HepG2 (cell line): ENCODE measurements around the gene GRM7. TPM values are rescaled to one million over a fixed set of nuclear protein-coding genes. Genes with fewer than 3 reads are reported as not detected.

Source experiments
- ATAC-seq: fragments of 200-7000 bp; cut with Tn5 transposase; 3 replicates; pipeline ENCODE4 v1.9.1; 2020; ENCODE audit warnings: mild to moderate bottlenecking, moderate library complexity
- BruUV-seq: library from RNA; stranded (reverse); fragments of 400-500 nt; replicated peaks from 2 replicates; lab custom pipeline; 2021; lab: Mats Ljungman, UMichigan
- CTCF ChIA-PET: fragments of 300-600 bp; formaldehyde crosslinking; extraction: SDS; loops from one replicate; lab custom pipeline; 2021; ENCODE audit warnings: low total read pairs, inconsistent platforms, low intra/inter-chr PET ratio; lab: Yijun Ruan, JAX
- POLR2A ChIA-PET: fragments of 350-600 bp; sonication (Branson Sonifier 250); formaldehyde crosslinking; loops from one replicate; lab custom pipeline; 2020; ENCODE audit warnings: antibody characterized with exemption, inconsistent platforms; lab: Yijun Ruan, JAX
- DNase-seq: peaks from one replicate; pipeline ENCODE4 v3.0.0-alpha.2; 2015; ENCODE audit warnings: low spot score
- FAIRE-seq: peaks from 3 replicates; lab custom pipeline; 2011; peaks lifted over from hg19 to GRCh38; lab: Jason Lieb, UNC
- H2AFZ ChIP-seq: one replicate; pipeline ENCODE4 v1.6.1; 2011; ENCODE audit warnings: low read length, inconsistent platforms
- H3K27ac ChIP-seq: fragments of 300-600 bp; 3 replicates; pipeline ENCODE4 v1.8.0; 2011; ENCODE audit warnings: mixed run types, mild to moderate bottlenecking, mixed read lengths, low read length, inconsistent platforms; ENCODE audit not compliant: insufficient read depth; ENCODE audit errors: extremely low read length
- H3K27me3 ChIP-seq, 2 experiments: fragments of 200-600 bp in 1 of 2; 2 replicates in 1 of 2; 3 replicates in 1 of 2; pipeline versions ENCODE4 v1.6.0 to v1.8.0; 2011; ENCODE audit warnings: low read length in 2 of 2, mild to moderate bottlenecking in 2 of 2, moderate library complexity in 2 of 2, inconsistent platforms in 1 of 2; ENCODE audit not compliant: insufficient read depth in 2 of 2, control insufficient read depth in 1 of 2
- H3K36me3 ChIP-seq, 2 experiments: fragments of 200-600 bp in 1 of 2; replicated peaks in 1 of 2; 2 replicates in 1 of 2; 3 replicates in 1 of 2; pipeline versions ENCODE4 v1.5.1 to v1.8.0; 2011; ENCODE audit warnings: low read length in 2 of 2, inconsistent platforms in 1 of 2; ENCODE audit not compliant: insufficient read depth in 2 of 2, control insufficient read depth in 1 of 2
- H3K4me1 ChIP-seq: 2 replicates; pipeline ENCODE4 v1.5.1; 2012; ENCODE audit warnings: low read length, inconsistent platforms; ENCODE audit not compliant: insufficient read depth
- H3K4me2 ChIP-seq: 2 replicates; pipeline ENCODE4 v1.6.0; 2011; ENCODE audit warnings: low read depth, low read length, inconsistent platforms
- H3K4me3 ChIP-seq, 3 experiments: fragments of 200-600 bp in 1 of 3; sonication (generic), shearing (Covaris generic) in 1 of 3; replicated peaks in 1 of 3; 2 replicates each; pipeline ENCODE4 v1.5.1; 2011 to 2016; ENCODE audit warnings: low read length in 3 of 3, inconsistent platforms in 2 of 3, low read depth in 2 of 3, mild to moderate bottlenecking in 2 of 3, control low read depth in 1 of 3, mixed read lengths in 1 of 3; ENCODE audit not compliant: insufficient read depth in 1 of 3
- H3K79me2 ChIP-seq: one replicate; pipeline ENCODE4 v1.6.1; 2011; ENCODE audit warnings: low read length, inconsistent platforms; ENCODE audit not compliant: insufficient read depth
- H3K9ac ChIP-seq: 2 replicates; pipeline ENCODE4 v1.6.0; 2011; ENCODE audit warnings: mild to moderate bottlenecking, low read depth, low read length, inconsistent platforms; ENCODE audit not compliant: insufficient read depth
- H3K9me3 ChIP-seq: 2 replicates; pipeline ENCODE4 v1.5.1; 2012; ENCODE audit warnings: mild to moderate bottlenecking, low read length
- H4K20me1 ChIP-seq: 2 replicates; pipeline ENCODE4 v1.6.0; 2011; ENCODE audit warnings: inconsistent platforms, mild to moderate bottlenecking, low read length, moderate library complexity; ENCODE audit not compliant: insufficient read depth
- CENPX ChIP-seq: sonication (generic); formaldehyde crosslinking; IDR thresholded peaks from 2 replicates; pipeline ENCODE4 v1.9.0; 2021; ENCODE audit warnings: mild to moderate bottlenecking, missing genetic modification reagents, moderate library complexity
- HNRNPH1 ChIP-seq: fragments of 200-400 bp; formaldehyde crosslinking; optimal IDR thresholded peaks from 2 replicates; pipeline ENCODE3; 2017; ENCODE audit warnings: mild to moderate bottlenecking, low read depth, low read length
- NCOA5 ChIP-seq: sonication (generic); formaldehyde crosslinking; IDR thresholded peaks from 2 replicates; pipeline ENCODE4 v1.4.0; 2020; ENCODE audit warnings: missing genetic modification reagents
- NFKB2 ChIP-seq: sonication (generic); formaldehyde crosslinking; IDR thresholded peaks from 2 replicates; pipeline ENCODE4 v1.4.0; 2020; ENCODE audit warnings: missing genetic modification reagents, borderline replicate concordance
- PAF1 ChIP-seq: IDR thresholded peaks from 2 replicates; pipeline ENCODE4 v1.6.1; 2016; ENCODE audit warnings: missing genetic modification reagents, missing compliant biosample characterization
- PHF8 ChIP-seq: sonication (generic); formaldehyde crosslinking; IDR thresholded peaks from 2 replicates; pipeline ENCODE4 v1.5.0; 2020; ENCODE audit warnings: missing genetic modification reagents
- RBFOX2 ChIP-seq: fragments of 200-400 bp; formaldehyde crosslinking; IDR thresholded peaks from 2 replicates; pipeline ENCODE4 v1.6.1; 2017; ENCODE audit warnings: low read depth, mild to moderate bottlenecking, low read length
- ZC3H4 ChIP-seq: sonication (generic); formaldehyde crosslinking; IDR thresholded peaks from 2 replicates; pipeline ENCODE4 v1.4.0; 2020; ENCODE audit warnings: missing genetic modification reagents, borderline replicate concordance
- ZMAT3 ChIP-seq: sonication (generic); formaldehyde crosslinking; conservative IDR thresholded peaks from 2 replicates; pipeline ENCODE4 v1.7.0; 2021; ENCODE audit warnings: missing genetic modification reagents
- ZNF33A ChIP-seq: sonication (generic); formaldehyde crosslinking; IDR thresholded peaks from 2 replicates; pipeline ENCODE4 v1.5.1; 2020; ENCODE audit warnings: missing genetic modification reagents, mild to moderate bottlenecking, moderate library complexity, borderline replicate concordance
- ZNF354B ChIP-seq: sonication (generic); formaldehyde crosslinking; IDR thresholded peaks from 2 replicates; pipeline ENCODE4 v1.8.0; 2022; ENCODE audit warnings: mild to moderate bottlenecking, missing genetic modification reagents
- ZNF530 ChIP-seq: sonication (generic); formaldehyde crosslinking; IDR thresholded peaks from 2 replicates; pipeline ENCODE4 v1.5.0; 2020; ENCODE audit warnings: low read depth, mild to moderate bottlenecking, missing genetic modification reagents
- ZNF670 ChIP-seq: sonication (generic); formaldehyde crosslinking; IDR thresholded peaks from 2 replicates; pipeline ENCODE4 v1.8.0; 2022; ENCODE audit warnings: mild to moderate bottlenecking, missing genetic modification reagents, borderline replicate concordance
- ZNF703 ChIP-seq: sonication (generic); formaldehyde crosslinking; IDR thresholded peaks from 2 replicates; pipeline ENCODE4 v1.5.1; 2020; ENCODE audit warnings: missing genetic modification reagents, mild to moderate bottlenecking, moderate library complexity, borderline replicate concordance
- WGBS: methylation state at CpG from one replicate; pipeline ENCODE4 v1.1.6; 2017; ENCODE audit warnings: low lambda C conversion rate; 5-methylcytosine and 5-hydroxymethylcytosine counted together
- in situ Hi-C: cut with HindIII; loops from 2 replicates; pipeline ENCODE4 v1.10.0; 2017; ENCODE audit warnings: low pct_unique_long_range_greater_than_20kb; ENCODE audit not compliant: extremely low pct_ligation_motif_present
- intact Hi-C: fragments of 100-400 bp; cut with micrococcal nuclease; formaldehyde crosslinking; loops from one replicate; pipeline ENCODE4 v1.10.0; 2022; ENCODE audit not compliant: unreplicated experiment
- polyA plus RNA-seq, 8 experiments: library from polyadenylated mRNA; depleted of rRNA in 3 of 8; stranded (reverse) in 7 of 8; unstranded in 1 of 8; fragments of >200 nt; fragmentation: Illumina TruSeq in 4 of 8; extraction: Trizol in 4 of 8; gene quantifications; 2 replicates each; pipeline versions ENCODE4 v1.2.1 to v1.2.3, GENCODE V29; 2011 to 2016; ENCODE audit warnings: low read depth in 4 of 8, missing spikeins in 1 of 8, mixed read lengths in 1 of 8; ENCODE audit not compliant: insufficient read depth in 1 of 8
- total RNA-seq, 5 experiments: library from RNA; depleted of rRNA; stranded (reverse); fragments of >200 nt; fragmentation: Illumina TruSeq; extraction: Trizol; gene quantifications; 2 replicates each; pipeline ENCODE4 v1.2.3, GENCODE V29; 2016; ENCODE audit warnings: low read depth in 1 of 5
- TF ChIP-seq, protein P1 (sequence below): sonication (generic); formaldehyde crosslinking; IDR thresholded peaks from 2 replicates; pipeline ENCODE4 v1.5.1; 2020; ENCODE audit warnings: missing genetic modification reagents, mild to moderate bottlenecking, borderline replicate concordance
- TF ChIP-seq, protein P2 (sequence below): sonication (generic); formaldehyde crosslinking; conservative IDR thresholded peaks from 2 replicates; pipeline ENCODE4 v1.5.0; 2020; ENCODE audit warnings: missing genetic modification reagents

GRM7 gene
- total and polyA plus RNA-seq, 2 of the 13 experiments (the other 11 are each of a cell fraction or from before 2014, with no cell fraction given), result not detected

DNA sequence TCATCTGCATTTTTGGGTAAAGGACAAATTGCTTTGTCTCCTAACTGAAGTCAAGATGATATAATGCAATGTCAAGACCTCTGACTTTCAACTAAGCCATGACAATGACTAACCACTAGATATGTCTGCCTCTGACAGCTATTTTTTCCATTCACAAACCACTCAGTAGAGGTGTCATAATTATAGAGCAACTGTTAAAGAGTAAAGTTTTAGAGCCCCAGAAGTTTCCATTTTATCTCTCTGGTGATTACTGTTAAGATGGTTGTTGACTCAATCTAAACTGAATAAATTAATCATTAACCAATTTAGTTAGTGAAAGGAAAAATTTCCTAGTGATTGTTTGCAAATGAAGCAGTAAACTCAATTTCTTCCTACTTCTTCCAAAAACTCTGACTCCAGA, 779.9 kb downstream of the GRM7 start:
- Histone ChIP-seq H3K9ac (no peak overlapping the region), H3K9me3 (peaks cover 42% of the 10 kb centered on the region), H4K20me1 (no peaks in the 10 kb centered on the region), H3K27ac (no peak overlapping the region), H3K79me2 (no peaks in the 10 kb centered on the region), H3K4me1 (no peaks in the 10 kb centered on the region), H3K36me3 (no peaks in the 10 kb centered on the region), H3K27me3 (no peaks in the 10 kb centered on the region), H3K4me3 (no peak overlapping the region), H2AFZ (no peak overlapping the region), H3K4me2 (no peak overlapping the region)
- intact Hi-C loops (no loop called here), in situ Hi-C loops (no loop called here)
- ATAC-seq, result no peak
- no peak for DNase-seq
- no TSS peak for BruUV-seq
- TF ChIP-seq ZNF33A (CRISPR knock-in tag) (no peak), RBFOX2 (no peak), PAF1 (CRISPR knock-in tag) (no peak), ZNF530 (CRISPR knock-in tag) (no peak), ZMAT3 (CRISPR knock-in tag) (no peak)
- TF ChIP-seq, protein P1, sequence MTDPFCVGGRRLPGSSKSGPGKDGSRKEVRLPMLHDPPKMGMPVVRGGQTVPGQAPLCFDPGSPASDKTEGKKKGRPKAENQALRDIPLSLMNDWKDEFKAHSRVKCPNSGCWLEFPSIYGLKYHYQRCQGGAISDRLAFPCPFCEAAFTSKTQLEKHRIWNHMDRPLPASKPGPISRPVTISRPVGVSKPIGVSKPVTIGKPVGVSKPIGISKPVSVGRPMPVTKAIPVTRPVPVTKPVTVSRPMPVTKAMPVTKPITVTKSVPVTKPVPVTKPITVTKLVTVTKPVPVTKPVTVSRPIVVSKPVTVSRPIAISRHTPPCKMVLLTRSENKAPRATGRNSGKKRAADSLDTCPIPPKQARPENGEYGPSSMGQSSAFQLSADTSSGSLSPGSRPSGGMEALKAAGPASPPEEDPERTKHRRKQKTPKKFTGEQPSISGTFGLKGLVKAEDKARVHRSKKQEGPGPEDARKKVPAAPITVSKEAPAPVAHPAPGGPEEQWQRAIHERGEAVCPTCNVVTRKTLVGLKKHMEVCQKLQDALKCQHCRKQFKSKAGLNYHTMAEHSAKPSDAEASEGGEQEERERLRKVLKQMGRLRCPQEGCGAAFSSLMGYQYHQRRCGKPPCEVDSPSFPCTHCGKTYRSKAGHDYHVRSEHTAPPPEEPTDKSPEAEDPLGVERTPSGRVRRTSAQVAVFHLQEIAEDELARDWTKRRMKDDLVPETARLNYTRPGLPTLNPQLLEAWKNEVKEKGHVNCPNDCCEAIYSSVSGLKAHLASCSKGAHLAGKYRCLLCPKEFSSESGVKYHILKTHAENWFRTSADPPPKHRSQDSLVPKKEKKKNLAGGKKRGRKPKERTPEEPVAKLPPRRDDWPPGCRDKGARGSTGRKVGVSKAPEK, result no peak
- POLR2A ChIA-PET, result no interaction called here
- FAIRE-seq, result no peak
- CTCF ChIA-PET, result no interaction called here

DNA sequence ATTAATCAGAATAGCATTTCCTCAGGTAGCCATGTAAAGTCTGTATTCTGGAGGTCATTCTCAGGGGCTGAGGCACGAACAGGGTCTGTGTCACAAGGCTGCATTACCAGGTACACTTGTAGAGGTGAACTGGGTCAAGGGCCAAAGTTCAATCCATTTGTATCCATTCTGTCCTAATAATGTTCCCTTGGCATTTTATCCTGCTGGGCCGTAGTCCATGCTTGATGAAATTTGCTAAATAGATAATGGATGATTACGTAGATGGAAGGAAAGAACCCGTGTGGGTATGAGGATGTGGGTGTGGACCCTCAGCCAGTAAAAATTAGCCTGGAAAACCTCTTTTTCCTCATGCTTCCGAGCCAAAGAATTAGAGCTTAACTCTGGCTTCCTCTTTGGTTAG, 785.9 kb downstream of the GRM7 start:
- Histone ChIP-seq H2AFZ (no peak overlapping the region), H3K4me1 (no peaks in the 10 kb centered on the region), H3K36me3 (no peaks in the 10 kb centered on the region), H3K4me2 (no peak overlapping the region), H3K27ac (no peak overlapping the region), H4K20me1 (no peaks in the 10 kb centered on the region), H3K9ac (no peak overlapping the region), H3K27me3 (no peaks in the 10 kb centered on the region), H3K9me3 (peaks cover 51% of the 10 kb centered on the region), H3K79me2 (no peaks in the 10 kb centered on the region), H3K4me3 (no peak overlapping the region)
- FAIRE-seq (no peak), ATAC-seq (no peak), DNase-seq (no peak)
- ChIA-PET CTCF (no interaction called here), POLR2A (no interaction called here)
- no TSS peak for BruUV-seq
- WGBS, result 2% methylated on average over 5 of the region's 5 CpGs
- intact Hi-C loops, result no loop called here
- in situ Hi-C loops, result no loop called here
- TF ChIP-seq, protein P2, sequence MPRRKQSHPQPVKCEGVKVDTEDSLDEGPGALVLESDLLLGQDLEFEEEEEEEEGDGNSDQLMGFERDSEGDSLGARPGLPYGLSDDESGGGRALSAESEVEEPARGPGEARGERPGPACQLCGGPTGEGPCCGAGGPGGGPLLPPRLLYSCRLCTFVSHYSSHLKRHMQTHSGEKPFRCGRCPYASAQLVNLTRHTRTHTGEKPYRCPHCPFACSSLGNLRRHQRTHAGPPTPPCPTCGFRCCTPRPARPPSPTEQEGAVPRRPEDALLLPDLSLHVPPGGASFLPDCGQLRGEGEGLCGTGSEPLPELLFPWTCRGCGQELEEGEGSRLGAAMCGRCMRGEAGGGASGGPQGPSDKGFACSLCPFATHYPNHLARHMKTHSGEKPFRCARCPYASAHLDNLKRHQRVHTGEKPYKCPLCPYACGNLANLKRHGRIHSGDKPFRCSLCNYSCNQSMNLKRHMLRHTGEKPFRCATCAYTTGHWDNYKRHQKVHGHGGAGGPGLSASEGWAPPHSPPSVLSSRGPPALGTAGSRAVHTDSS (CRISPR knock-in tag), result no peak
- TF ChIP-seq ZNF670 (CRISPR knock-in tag), result no peak
- TF ChIP-seq NCOA5 (CRISPR knock-in tag), result no peak
- TF ChIP-seq ZNF703 (CRISPR knock-in tag), result no peak
- TF ChIP-seq ZC3H4 (CRISPR knock-in tag), result no peak
- no peak for TF ChIP-seq CENPX (CRISPR knock-in tag)
- TF ChIP-seq HNRNPH1, result no peak
- no peak for TF ChIP-seq NFKB2 (CRISPR knock-in tag)
- TF ChIP-seq PHF8 (CRISPR knock-in tag), result no peak
- no peak for TF ChIP-seq ZNF354B (CRISPR knock-in tag)
